GM18517 (cell line): Measurements from ENCODE around the gene AK6.
"Not testable (repeated sequence)": the region's sequence is repeated elsewhere in the genome, so short reads cannot be mapped to it uniquely, and the experiment has no call there.

ENCODE experiments used
- ATAC-seq: cut with Tn5 transposase; IDR thresholded peaks from one replicate; pipeline ENCODE4 v1.9.1; 2021; ENCODE audit warnings: mild to moderate bottlenecking, moderate library complexity; ENCODE audit not compliant: unreplicated experiment

Gene AK6

DNA sequence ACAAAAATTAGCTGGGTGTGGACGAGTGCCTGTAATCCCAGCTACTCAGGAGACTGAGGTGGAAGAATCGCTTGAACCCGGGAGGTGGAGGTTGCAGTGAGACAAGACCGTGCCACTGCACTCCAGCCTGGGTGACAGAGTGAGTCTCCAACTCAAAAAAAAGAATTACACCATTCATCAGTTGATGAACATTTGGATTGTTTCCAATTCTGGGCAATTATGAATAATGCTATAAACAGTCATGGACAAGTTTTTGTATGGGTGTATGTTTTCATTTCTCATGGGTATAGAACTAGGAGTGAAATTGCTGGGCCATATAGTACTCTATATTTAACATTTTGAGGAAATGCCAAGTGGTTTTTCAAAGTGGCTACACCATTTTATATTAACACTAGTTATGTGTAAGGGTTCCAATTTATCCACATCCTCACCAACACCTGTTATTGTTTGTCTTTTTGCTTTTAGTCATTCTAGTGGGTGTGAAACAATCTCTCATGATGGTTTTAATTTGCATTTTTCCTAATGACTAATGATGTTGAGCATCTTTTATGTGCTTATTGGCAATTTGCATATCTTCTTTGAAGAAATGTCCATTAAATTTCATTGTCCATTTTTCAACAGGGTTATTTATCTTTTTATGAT lies 27.7 kb downstream of the AK6 start:
- no peak for ATAC-seq

GRCh38 chr5:69335341-69335935 lies 33.9 kb downstream of the AK6 start:
- no peak for ATAC-seq

- ATAC-seq = peak; percentile 59
These were observed 34.5 kb downstream of the AK6 start for GRCh38 chr5:69334793-69335268.

DNA sequence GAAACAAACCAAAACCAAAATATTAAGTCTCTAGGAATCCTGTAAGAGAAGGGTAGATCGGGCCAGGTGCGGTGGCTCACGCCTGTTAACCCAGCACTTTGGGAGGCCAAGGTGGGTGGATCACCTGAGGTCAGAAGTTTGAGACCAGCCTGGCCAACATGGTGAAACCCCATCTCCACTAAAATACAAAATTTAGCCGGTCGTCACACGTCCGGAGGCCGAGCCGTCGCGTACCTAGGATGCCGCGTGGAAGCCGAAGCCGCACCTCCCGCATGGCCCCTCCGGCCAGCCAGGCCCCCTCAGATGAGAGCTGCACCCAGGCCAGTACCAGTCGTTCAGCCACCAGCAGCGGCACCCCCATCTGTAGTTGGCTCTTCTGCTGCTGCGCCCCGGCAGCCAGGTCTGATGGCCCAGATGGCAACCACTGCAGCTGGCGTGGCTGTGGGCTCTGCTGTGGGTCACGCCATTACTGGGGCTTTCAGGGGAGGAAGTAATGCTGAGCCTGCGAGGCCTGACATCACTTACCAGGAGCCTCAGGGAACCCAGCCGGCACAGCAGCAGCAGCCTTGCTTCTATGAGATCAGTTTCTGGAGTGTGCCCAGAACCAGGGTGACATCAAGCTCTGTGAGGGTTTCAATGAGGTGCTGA lies 35.5 kb downstream of the AK6 start:
- not testable (repeated sequence) for ATAC-seq

GRCh38 chr5:69331528-69332445 lies 37.5 kb downstream of the AK6 start:
- ATAC-seq = no peak

- no peak for ATAC-seq
These were observed 39.3 kb downstream of the AK6 start for GRCh38 chr5:69329905-69330489.

GRCh38 chr5:69326365-69326764 lies 43.0 kb downstream of the AK6 start:
- ATAC-seq = no peak

- ATAC-seq = no peak
These were observed 51.9 kb downstream of the AK6 start for GRCh38 chr5:69317391-69317790.

GRCh38 chr5:69315972-69316371 lies 53.3 kb downstream of the AK6 start:
- no peak for ATAC-seq

DNA sequence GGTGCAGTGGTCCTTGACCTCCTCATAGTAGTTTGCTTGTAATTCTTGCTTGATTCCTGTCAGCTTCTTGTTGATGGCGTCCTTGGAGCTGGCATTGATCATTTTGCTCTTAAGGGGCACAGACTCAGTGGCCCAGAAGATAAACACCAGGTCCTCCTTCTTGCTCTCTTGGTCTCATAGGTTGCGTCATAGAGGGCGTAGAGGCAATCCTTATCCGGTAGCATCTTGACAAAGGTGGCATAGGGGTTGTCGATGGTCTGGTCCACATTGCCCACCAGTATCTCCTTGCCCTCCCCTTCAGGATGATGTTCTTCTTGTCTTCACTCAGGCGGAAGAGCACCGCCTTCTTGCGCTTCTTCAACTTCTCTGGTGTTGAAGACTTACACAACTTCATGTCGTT lies 55.9 kb downstream of the AK6 start:
- ATAC-seq = no peak

DNA sequence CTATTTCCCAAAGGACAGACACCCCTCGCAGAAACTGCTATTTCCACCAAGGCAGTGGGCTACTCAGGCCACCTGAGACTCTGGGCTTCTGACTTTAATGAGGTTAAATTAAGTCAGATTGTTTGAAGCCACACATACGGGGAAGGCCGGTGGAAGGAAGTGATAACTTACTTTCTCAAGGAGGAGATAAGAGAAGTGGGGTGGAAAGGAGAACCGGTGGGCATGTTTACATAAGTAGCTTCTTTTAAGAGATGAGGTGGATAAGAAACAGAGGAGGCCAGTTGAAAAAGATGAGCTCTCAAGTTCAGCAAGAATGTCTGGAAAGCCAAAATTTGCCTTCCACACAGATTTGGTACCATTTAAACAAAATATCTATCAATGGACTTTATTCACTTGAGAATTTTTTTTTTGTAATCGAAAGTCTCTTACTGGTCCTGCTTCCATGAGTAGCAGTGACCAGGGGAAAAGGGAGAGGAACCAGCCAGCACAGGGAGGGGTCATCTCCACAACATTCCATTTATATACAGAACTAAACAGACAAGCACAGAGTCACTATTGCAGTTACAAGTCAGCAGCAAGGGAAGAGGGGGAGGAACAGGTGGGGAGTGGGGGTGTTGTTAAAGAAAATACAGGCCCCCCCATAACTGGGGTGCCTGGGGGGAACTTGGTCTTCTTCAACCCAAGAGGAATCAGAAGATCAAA lies 56.7 kb downstream of the AK6 start:
- no peak for ATAC-seq

DNA sequence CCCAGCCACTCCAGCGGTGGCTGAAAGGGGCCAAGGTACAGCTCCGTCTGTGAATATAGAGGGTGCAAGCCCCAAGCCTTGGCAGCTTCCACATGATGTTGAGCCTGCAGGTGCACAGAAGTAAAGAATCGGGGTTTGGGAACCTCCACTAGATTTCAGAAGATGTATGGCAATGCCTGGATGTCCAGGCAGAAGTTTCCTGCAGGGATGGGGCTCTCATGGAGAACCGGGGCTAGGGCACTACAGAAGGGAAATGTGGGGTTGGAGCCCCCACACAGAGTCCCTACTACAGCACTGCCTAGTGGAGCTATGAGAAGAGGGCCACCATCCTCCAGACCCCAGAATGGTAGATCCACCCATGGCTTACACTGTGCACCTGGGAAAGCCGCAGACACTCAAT lies 59.9 kb downstream of the AK6 start:
- ATAC-seq = no peak

DNA sequence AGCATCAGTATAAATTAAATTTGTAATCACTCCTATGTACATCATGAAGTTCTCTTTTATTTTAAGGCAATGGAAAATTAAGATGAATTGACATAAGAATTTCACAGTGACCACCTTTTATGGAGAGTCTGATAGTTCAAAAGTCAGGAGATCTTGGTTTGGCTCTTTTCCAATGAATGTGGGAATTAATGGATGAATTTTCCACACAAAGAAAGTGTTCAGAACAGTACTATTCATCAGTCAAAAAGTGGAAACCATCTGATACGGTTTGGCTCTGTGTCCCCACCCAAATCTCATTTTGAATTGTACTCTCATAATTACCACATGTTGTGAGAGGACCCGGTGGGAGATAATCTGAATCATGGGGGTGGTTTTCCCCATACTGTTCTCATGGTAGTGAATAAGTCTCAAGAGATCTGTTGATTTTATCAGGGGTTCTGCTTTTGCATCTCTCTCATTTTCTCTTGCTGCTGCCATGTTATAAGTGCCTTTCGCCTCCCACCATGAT lies 61.2 kb downstream of the AK6 start:
- no peak for ATAC-seq

GRCh38 chr5:69305512-69305911 lies 63.8 kb downstream of the AK6 start:
- no peak for ATAC-seq
